GM18505 (cell line): ENCODE measurements around the gene NAALADL2.

Experiments used
- ATAC-seq: cut with Tn5 transposase; IDR thresholded peaks from one replicate; pipeline ENCODE4 v1.9.1; 2021; ENCODE audit not compliant: unreplicated experiment
- POLR2A ChIP-seq: IDR thresholded peaks from 4 replicates; pipeline ENCODE4 v1.6.1; 2011; ENCODE audit warnings: borderline replicate concordance; ENCODE audit not compliant: insufficient read depth, insufficient read length; ENCODE audit errors: extremely low read depth

NAALADL2 gene

GRCh38 chr3:175279911-175280310 is 420.8 kb downstream of the NAALADL2 start:
- no peak for ATAC-seq
- no peak for TF ChIP-seq POLR2A

GRCh38 chr3:175287361-175287963 is 428.3 kb downstream of the NAALADL2 start:
- peak; percentile 99 for ATAC-seq
- no peak for TF ChIP-seq POLR2A

- ATAC-seq: no peak
- no peak for TF ChIP-seq POLR2A
These were observed 429.5 kb downstream of the NAALADL2 start for GRCh38 chr3:175288621-175289020.

- ATAC-seq: peak; percentile 61
- no peak for TF ChIP-seq POLR2A
These were observed 435.7 kb downstream of the NAALADL2 start for GRCh38 chr3:175294793-175295192.

GRCh38 chr3:175295248-175296130 is 436.4 kb downstream of the NAALADL2 start:
- ATAC-seq: no peak
- TF ChIP-seq POLR2A: no peak

GRCh38 chr3:175297216-175297615 is 438.1 kb downstream of the NAALADL2 start:
- TF ChIP-seq POLR2A: no peak
- ATAC-seq: no peak

- TF ChIP-seq POLR2A: no peak
- no peak for ATAC-seq
These were observed 442.6 kb downstream of the NAALADL2 start for GRCh38 chr3:175301741-175302140.

GRCh38 chr3:175304404-175304803 is 445.3 kb downstream of the NAALADL2 start:
- TF ChIP-seq POLR2A: no peak

GRCh38 chr3:175307642-175308041 is 448.5 kb downstream of the NAALADL2 start:
- TF ChIP-seq POLR2A: no peak
- ATAC-seq: peak; percentile 65

More at GRCh38 chr3:175304404-175304803, 445.3 kb downstream of the NAALADL2 start:
- no peak for ATAC-seq

- ATAC-seq: peak; percentile 32
- no peak for TF ChIP-seq POLR2A
These were observed 449.0 kb downstream of the NAALADL2 start for GRCh38 chr3:175308097-175308496.

GRCh38 chr3:175310046-175310445 is 450.9 kb downstream of the NAALADL2 start:
- no peak for TF ChIP-seq POLR2A
- no peak for ATAC-seq

- ATAC-seq: no peak
- no peak for TF ChIP-seq POLR2A
These were observed 452.3 kb downstream of the NAALADL2 start for GRCh38 chr3:175311404-175311803.

GRCh38 chr3:175311946-175312345 is 452.8 kb downstream of the NAALADL2 start:
- no peak for TF ChIP-seq POLR2A
- no peak for ATAC-seq

GRCh38 chr3:175312791-175313190 is 453.7 kb downstream of the NAALADL2 start:
- ATAC-seq: no peak

More at GRCh38 chr3:175312791-175313190, 453.7 kb downstream of the NAALADL2 start:
- no peak for TF ChIP-seq POLR2A
